ENCODE results near the gene RERE. TPM values are rescaled to one million over a fixed set of nuclear protein-coding genes. Genes with fewer than 3 reads are reported as not detected.
"Not testable (repeated sequence)": the region's sequence is repeated elsewhere in the genome, so short reads cannot be mapped to it uniquely, and the experiment has no call there.

The RERE gene
- total and polyA plus RNA-seq, 4 donors: 26.8 to 133 (median 82.7) TPM

- H3K27ac ChIP-seq (ENCODE audit: low read depth in 1 of 2, low read length in 2 of 2); ATAC-seq (ENCODE audit: low FRiP score); H3K36me3 ChIP-seq (ENCODE audit: control insufficient read depth in 1 of 2, insufficient read depth in 2 of 2, low read length in 1 of 2); H3K27me3 ChIP-seq (ENCODE audit: control insufficient read depth in 1 of 2, insufficient read depth in 2 of 2, low read length in 1 of 2); H3K4me1 ChIP-seq (ENCODE audit: control insufficient read depth in 1 of 2, insufficient read depth in 2 of 2, low read length in 2 of 2); H3K4me3 ChIP-seq (ENCODE audit: low read length in 2 of 2); DNase-seq; intact Hi-C loops (cut with DNase I); H3K9me3 ChIP-seq (ENCODE audit: control insufficient read depth, low read length): not testable (repeated sequence)
- WGBS, 2 donors: 95% methylated on average over 4 of the region's 4 CpGs
Measured at GRCh38 chr1:8502949-8503348, 314.5 kb downstream of the RERE start.

GRCh38 chr1:8497210-8497819 lies 320.1 kb downstream of the RERE start:
- ATAC-seq (ENCODE audit: low FRiP score): peak; percentile 81
- Histone ChIP-seq H3K9me3 (ENCODE audit: control insufficient read depth, low read length) (no peaks in the 10 kb centered on the region), H3K4me1 (ENCODE audit: control insufficient read depth in 1 of 2, insufficient read depth in 2 of 2, low read length in 2 of 2) (peaks cover 0 to 2% of the 10 kb centered on the region in 2 donors), H3K36me3 (ENCODE audit: control insufficient read depth in 1 of 2, insufficient read depth in 2 of 2, low read length in 1 of 2) (no peaks in the 10 kb centered on the region), H3K27ac (ENCODE audit: low read depth in 1 of 2, low read length in 2 of 2) (peak overlapping the region; percentile 6 to 76), H3K27me3 (ENCODE audit: control insufficient read depth in 1 of 2, insufficient read depth in 2 of 2, low read length in 1 of 2) (no peaks in the 10 kb centered on the region), H3K4me3 (ENCODE audit: low read length in 2 of 2) (no peak overlapping the region)
- no peak for DNase-seq
- WGBS, 2 donors: 20 to 21% methylated on average over 3 of the region's 3 CpGs
- intact Hi-C loops (cut with DNase I): no loop called here

GRCh38 chr1:8496473-8496872 lies 321.0 kb downstream of the RERE start:
- no peak for ATAC-seq (ENCODE audit: low FRiP score)
- WGBS, 2 donors: 45 to 46% methylated on average over 8 of the region's 8 CpGs

GRCh38 chr1:8495928-8496401 lies 321.5 kb downstream of the RERE start:
- intact Hi-C loops (cut with DNase I): no loop called here
- no peaks in the 10 kb centered on the region for H3K27me3 ChIP-seq (ENCODE audit: control insufficient read depth in 1 of 2, insufficient read depth in 2 of 2, low read length in 1 of 2)
- DNase-seq (no peak), ATAC-seq (ENCODE audit: low FRiP score) (no peak)
- H3K27ac ChIP-seq (ENCODE audit: low read depth in 1 of 2, low read length in 2 of 2): no peak overlapping the region
- no peaks in the 10 kb centered on the region for H3K36me3 ChIP-seq (ENCODE audit: control insufficient read depth in 1 of 2, insufficient read depth in 2 of 2, low read length in 1 of 2)
- 83 to 84% methylated on average over 6 of the region's 6 CpGs for WGBS, 2 donors
- H3K4me1 ChIP-seq (ENCODE audit: control insufficient read depth in 1 of 2, insufficient read depth in 2 of 2, low read length in 2 of 2): peaks cover 0 to 2% of the 10 kb centered on the region in 2 donors
- H3K9me3 ChIP-seq (ENCODE audit: control insufficient read depth, low read length): no peaks in the 10 kb centered on the region
- no peak overlapping the region for H3K4me3 ChIP-seq (ENCODE audit: low read length in 2 of 2)

More at GRCh38 chr1:8496473-8496872, 321.0 kb downstream of the RERE start:
- H3K9me3 ChIP-seq (ENCODE audit: control insufficient read depth, low read length): no peaks in the 10 kb centered on the region
- no peaks in the 10 kb centered on the region for H3K36me3 ChIP-seq (ENCODE audit: control insufficient read depth in 1 of 2, insufficient read depth in 2 of 2, low read length in 1 of 2)
- intact Hi-C loops (cut with DNase I): no loop called here
- H3K27ac ChIP-seq (ENCODE audit: low read depth in 1 of 2, low read length in 2 of 2): no peak overlapping the region
- H3K4me3 ChIP-seq (ENCODE audit: low read length in 2 of 2): no peak overlapping the region
- no peaks in the 10 kb centered on the region for H3K27me3 ChIP-seq (ENCODE audit: control insufficient read depth in 1 of 2, insufficient read depth in 2 of 2, low read length in 1 of 2)
- H3K4me1 ChIP-seq (ENCODE audit: control insufficient read depth in 1 of 2, insufficient read depth in 2 of 2, low read length in 2 of 2): peaks cover 0 to 2% of the 10 kb centered on the region in 2 donors
- DNase-seq: no peak

DNA sequence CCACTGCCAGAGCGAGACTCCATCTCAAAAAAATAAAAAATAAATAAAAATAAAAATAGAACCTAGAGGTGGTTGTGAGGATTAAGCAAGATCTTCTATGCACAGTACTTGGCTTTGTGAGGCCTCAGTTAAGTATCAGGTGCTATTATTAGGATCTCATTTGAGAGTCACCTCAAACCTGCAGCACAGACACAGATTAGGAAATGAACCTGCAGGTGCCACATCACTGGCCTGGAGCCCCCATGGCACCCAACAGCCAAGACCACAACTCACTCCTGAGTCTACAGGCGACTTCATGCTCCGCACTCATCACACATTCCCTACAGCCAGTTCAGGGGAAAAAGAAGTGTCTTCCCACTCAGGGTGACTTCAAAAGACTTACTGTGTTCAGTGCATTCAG lies 322.8 kb downstream of the RERE start:
- Histone ChIP-seq H3K27ac (ENCODE audit: low read depth in 1 of 2, low read length in 2 of 2) (no peak overlapping the region), H3K4me3 (ENCODE audit: low read length in 2 of 2) (no peak overlapping the region), H3K36me3 (ENCODE audit: control insufficient read depth in 1 of 2, insufficient read depth in 2 of 2, low read length in 1 of 2) (no peaks in the 10 kb centered on the region), H3K9me3 (ENCODE audit: control insufficient read depth, low read length) (no peaks in the 10 kb centered on the region), H3K27me3 (ENCODE audit: control insufficient read depth in 1 of 2, insufficient read depth in 2 of 2, low read length in 1 of 2) (no peaks in the 10 kb centered on the region), H3K4me1 (ENCODE audit: control insufficient read depth in 1 of 2, insufficient read depth in 2 of 2, low read length in 2 of 2) (peaks cover 0 to 2% of the 10 kb centered on the region in 2 donors)
- intact Hi-C loops (cut with DNase I): no loop called here
- DNase-seq (no peak), ATAC-seq (ENCODE audit: low FRiP score) (no peak)
- 94 to 98% methylated on average over 3 of the region's 3 CpGs for WGBS, 2 donors

DNA sequence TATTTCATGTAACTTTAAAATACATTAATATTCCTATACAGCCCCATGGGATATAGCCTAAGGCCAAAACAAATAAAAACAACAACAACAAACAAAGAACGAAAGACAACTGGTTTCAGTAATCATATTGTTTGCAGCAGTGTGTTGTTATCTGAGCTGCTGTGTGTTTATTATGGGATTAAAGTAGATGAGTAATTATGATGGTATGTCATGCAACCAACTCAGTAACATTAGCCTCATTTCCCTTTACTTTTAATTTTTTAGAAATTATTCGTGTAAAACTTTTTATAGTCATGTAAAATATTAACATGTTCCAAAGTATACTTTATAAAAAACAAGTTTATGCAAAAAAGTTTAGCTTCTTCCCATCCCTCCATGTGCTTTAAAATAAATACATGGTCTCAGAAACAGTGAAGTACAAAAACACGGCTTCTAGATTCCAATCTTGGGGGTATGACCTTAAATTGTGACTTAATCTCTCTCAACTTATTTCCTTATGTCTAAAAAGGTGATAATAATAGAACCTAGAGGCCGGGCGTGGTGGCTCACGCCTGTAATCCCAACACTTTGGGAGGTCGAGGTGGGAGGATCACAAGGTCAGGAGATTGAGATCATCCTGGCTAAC lies 323.4 kb downstream of the RERE start:
- no peak overlapping the region for H3K27ac ChIP-seq (ENCODE audit: low read depth in 1 of 2, low read length in 2 of 2)

DNA sequence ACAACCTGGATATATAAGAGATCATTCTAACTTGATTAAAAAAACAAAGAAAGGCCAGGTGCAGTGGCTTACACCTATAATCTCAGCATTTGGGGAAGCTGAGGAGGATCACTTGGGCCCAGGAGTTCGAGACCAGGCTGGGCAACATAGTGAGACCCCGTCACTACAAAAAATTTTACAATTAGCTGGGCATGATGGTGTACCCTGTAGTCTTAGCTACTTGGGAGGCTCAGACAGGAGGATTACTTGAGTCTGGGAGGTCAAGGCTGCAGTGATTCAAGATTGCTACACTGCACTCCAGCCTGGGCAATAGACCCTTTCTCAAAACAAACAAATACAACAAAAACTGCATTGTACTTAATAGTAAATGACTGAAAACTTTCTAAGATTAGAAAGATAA lies 330.2 kb downstream of the RERE start:
- Histone ChIP-seq H3K36me3 (ENCODE audit: control insufficient read depth in 1 of 2, insufficient read depth in 2 of 2, low read length in 1 of 2) (no peaks in the 10 kb centered on the region), H3K27me3 (ENCODE audit: control insufficient read depth in 1 of 2, insufficient read depth in 2 of 2, low read length in 1 of 2) (no peaks in the 10 kb centered on the region), H3K27ac (ENCODE audit: low read depth in 1 of 2, low read length in 2 of 2) (no peak overlapping the region), H3K4me1 (ENCODE audit: control insufficient read depth in 1 of 2, insufficient read depth in 2 of 2, low read length in 2 of 2) (no peaks in the 10 kb centered on the region), H3K4me3 (ENCODE audit: low read length in 2 of 2) (no peak overlapping the region), H3K9me3 (ENCODE audit: control insufficient read depth, low read length) (no peaks in the 10 kb centered on the region)
- no peak for DNase-seq
- no peak for ATAC-seq (ENCODE audit: low FRiP score)
- intact Hi-C loops (cut with DNase I): no loop called here
- WGBS, 2 donors: 98% methylated on average over 2 of the region's 2 CpGs

More for the DNA sequence above, 323.4 kb downstream of the RERE start:
- intact Hi-C loops (cut with DNase I): no loop called here
- Histone ChIP-seq H3K27me3 (ENCODE audit: control insufficient read depth in 1 of 2, insufficient read depth in 2 of 2, low read length in 1 of 2) (no peaks in the 10 kb centered on the region), H3K4me1 (ENCODE audit: control insufficient read depth in 1 of 2, insufficient read depth in 2 of 2, low read length in 2 of 2) (peaks cover 0 to 2% of the 10 kb centered on the region in 2 donors), H3K36me3 (ENCODE audit: control insufficient read depth in 1 of 2, insufficient read depth in 2 of 2, low read length in 1 of 2) (no peaks in the 10 kb centered on the region), H3K4me3 (ENCODE audit: low read length in 2 of 2) (no peak overlapping the region), H3K9me3 (ENCODE audit: control insufficient read depth, low read length) (no peaks in the 10 kb centered on the region)
- ATAC-seq (ENCODE audit: low FRiP score): no peak
- DNase-seq: no peak
- WGBS, 2 donors: 73 to 79% methylated on average over 7 of the region's 7 CpGs

GRCh38 chr1:8486047-8486446 lies 331.4 kb downstream of the RERE start:
- Histone ChIP-seq H3K9me3 (ENCODE audit: control insufficient read depth, low read length) (no peaks in the 10 kb centered on the region), H3K27me3 (ENCODE audit: control insufficient read depth in 1 of 2, insufficient read depth in 2 of 2, low read length in 1 of 2) (no peaks in the 10 kb centered on the region), H3K36me3 (ENCODE audit: control insufficient read depth in 1 of 2, insufficient read depth in 2 of 2, low read length in 1 of 2) (no peaks in the 10 kb centered on the region), H3K4me3 (ENCODE audit: low read length in 2 of 2) (no peak overlapping the region), H3K27ac (ENCODE audit: low read depth in 1 of 2, low read length in 2 of 2) (no peak overlapping the region), H3K4me1 (ENCODE audit: control insufficient read depth in 1 of 2, insufficient read depth in 2 of 2, low read length in 2 of 2) (no peaks in the 10 kb centered on the region)
- 96 to 98% methylated on average over 5 of the region's 5 CpGs for WGBS, 2 donors
- ATAC-seq (ENCODE audit: low FRiP score) (no peak), DNase-seq (no peak)
- intact Hi-C loops (cut with DNase I): no loop called here

- H3K4me1 ChIP-seq (ENCODE audit: control insufficient read depth in 1 of 2, insufficient read depth in 2 of 2, low read length in 2 of 2): no peaks in the 10 kb centered on the region
- H3K27me3 ChIP-seq (ENCODE audit: control insufficient read depth in 1 of 2, insufficient read depth in 2 of 2, low read length in 1 of 2): no peaks in the 10 kb centered on the region
- H3K36me3 ChIP-seq (ENCODE audit: control insufficient read depth in 1 of 2, insufficient read depth in 2 of 2, low read length in 1 of 2): no peaks in the 10 kb centered on the region
- ATAC-seq (ENCODE audit: low FRiP score) (no peak), DNase-seq (no peak)
- H3K27ac ChIP-seq (ENCODE audit: low read depth in 1 of 2, low read length in 2 of 2): no peak overlapping the region
- 70 to 77% methylated on average over 3 of the region's 3 CpGs for WGBS, 2 donors
- H3K9me3 ChIP-seq (ENCODE audit: control insufficient read depth, low read length): no peaks in the 10 kb centered on the region
- intact Hi-C loops (cut with DNase I): no loop called here
- H3K4me3 ChIP-seq (ENCODE audit: low read length in 2 of 2): no peak overlapping the region
Measured at GRCh38 chr1:8483586-8483985, 333.9 kb downstream of the RERE start.
